ENCODE results near the gene SQOR. TPM values are rescaled to one million over a fixed set of nuclear protein-coding genes. Genes with fewer than 3 reads are reported as not detected.

The SQOR gene
- total and polyA plus RNA-seq, 2 donors (not counting 1 experiment from before 2014, with no cell fraction given) = 81.5 to 129 TPM

DNA sequence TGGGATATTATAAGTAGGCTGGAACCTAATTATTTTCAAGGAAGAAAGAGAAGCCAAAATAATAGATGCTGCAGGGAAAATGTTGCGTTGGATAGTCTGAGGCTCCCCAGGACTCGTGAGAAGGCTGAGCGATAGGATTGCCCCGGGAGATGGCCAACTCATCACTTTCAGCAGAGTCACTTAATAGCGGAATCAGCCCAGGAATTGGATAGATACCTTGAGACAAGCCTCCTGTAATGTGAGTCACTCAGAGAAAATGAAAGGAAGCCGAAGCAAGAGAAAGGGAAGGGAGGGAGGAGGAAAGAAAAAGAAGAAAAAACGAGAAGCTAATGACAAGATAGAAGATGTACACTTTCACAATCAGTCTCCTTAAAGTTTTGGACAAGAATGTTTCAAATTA, 94.3 kb downstream of the SQOR start:
- Histone ChIP-seq H3K27ac (ENCODE audit: insufficient read depth, low read length) (no peak overlapping the region), H3K4me2 (ENCODE audit: extremely low read depth, insufficient read depth, low read length) (no peak overlapping the region), H4K20me1 (ENCODE audit: control insufficient read depth, extremely low read depth, insufficient read depth, low read length) (no peaks in the 10 kb centered on the region), H3K27me3 (ENCODE audit: control insufficient read depth, insufficient read depth, low read length) (no peaks in the 10 kb centered on the region), H3K4me1 (ENCODE audit: control insufficient read depth, extremely low read depth, insufficient read depth, low read length) (no peaks in the 10 kb centered on the region), H3K9ac (ENCODE audit: insufficient read depth, low read length) (no peak overlapping the region), H3K36me3 (ENCODE audit: control insufficient read depth, insufficient read depth, low read length) (no peaks in the 10 kb centered on the region), H3K9me3 (ENCODE audit: control insufficient read depth, insufficient read depth, low read depth, low read length) (no peaks in the 10 kb centered on the region), H3K4me3 (replicated peaks in 1 of 4; ENCODE audit: control extremely low read depth in 1 of 4, insufficient read depth in 1 of 4, low read depth in 3 of 4, low read length in 4 of 4) (no peak overlapping the region), H2AFZ (ENCODE audit: low read length) (no peak overlapping the region), H3K79me2 (ENCODE audit: control insufficient read depth, insufficient read depth, low read length) (no peaks in the 10 kb centered on the region)
- no peak for DNase-seq (ENCODE audit: low read depth in 2 of 2)
- TF ChIP-seq, protein P1, sequence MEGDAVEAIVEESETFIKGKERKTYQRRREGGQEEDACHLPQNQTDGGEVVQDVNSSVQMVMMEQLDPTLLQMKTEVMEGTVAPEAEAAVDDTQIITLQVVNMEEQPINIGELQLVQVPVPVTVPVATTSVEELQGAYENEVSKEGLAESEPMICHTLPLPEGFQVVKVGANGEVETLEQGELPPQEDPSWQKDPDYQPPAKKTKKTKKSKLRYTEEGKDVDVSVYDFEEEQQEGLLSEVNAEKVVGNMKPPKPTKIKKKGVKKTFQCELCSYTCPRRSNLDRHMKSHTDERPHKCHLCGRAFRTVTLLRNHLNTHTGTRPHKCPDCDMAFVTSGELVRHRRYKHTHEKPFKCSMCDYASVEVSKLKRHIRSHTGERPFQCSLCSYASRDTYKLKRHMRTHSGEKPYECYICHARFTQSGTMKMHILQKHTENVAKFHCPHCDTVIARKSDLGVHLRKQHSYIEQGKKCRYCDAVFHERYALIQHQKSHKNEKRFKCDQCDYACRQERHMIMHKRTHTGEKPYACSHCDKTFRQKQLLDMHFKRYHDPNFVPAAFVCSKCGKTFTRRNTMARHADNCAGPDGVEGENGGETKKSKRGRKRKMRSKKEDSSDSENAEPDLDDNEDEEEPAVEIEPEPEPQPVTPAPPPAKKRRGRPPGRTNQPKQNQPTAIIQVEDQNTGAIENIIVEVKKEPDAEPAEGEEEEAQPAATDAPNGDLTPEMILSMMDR (conservative IDR thresholded peaks at IDR 0.05 in 1 of 2, IDR thresholded peaks at IDR 0.05 in 1 of 2; ENCODE audit: low read depth in 1 of 2, low read length in 2 of 2) = no peak
- no peak for TF ChIP-seq EZH2 (IDR thresholded peaks at IDR 0.05; ENCODE audit: low read length, missing control alignments)

DNA sequence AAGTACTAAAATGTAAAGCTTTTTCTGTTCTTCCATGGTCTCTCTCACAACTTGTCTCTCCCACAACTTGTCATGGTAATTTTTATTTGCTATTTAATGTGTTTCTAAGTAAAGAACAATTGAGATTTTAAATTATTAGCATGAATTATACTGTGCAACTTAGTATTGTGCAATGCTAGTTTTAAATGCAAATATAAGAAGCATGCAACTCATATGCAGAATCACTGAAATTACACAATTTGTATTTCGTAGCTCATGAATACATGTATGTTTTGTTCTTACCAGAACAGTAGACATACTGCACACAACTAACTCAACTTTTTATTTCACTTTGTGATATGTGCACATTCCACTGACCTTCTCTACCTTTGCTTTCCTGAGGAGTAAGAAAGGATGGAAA, 96.5 kb downstream of the SQOR start:
- Histone ChIP-seq H3K4me2 (ENCODE audit: extremely low read depth, insufficient read depth, low read length) (no peak overlapping the region), H3K4me1 (ENCODE audit: control insufficient read depth, extremely low read depth, insufficient read depth, low read length) (no peaks in the 10 kb centered on the region), H3K27me3 (ENCODE audit: control insufficient read depth, insufficient read depth, low read length) (no peaks in the 10 kb centered on the region), H4K20me1 (ENCODE audit: control insufficient read depth, extremely low read depth, insufficient read depth, low read length) (no peaks in the 10 kb centered on the region), H3K9me3 (ENCODE audit: control insufficient read depth, insufficient read depth, low read depth, low read length) (no peaks in the 10 kb centered on the region), H3K79me2 (ENCODE audit: control insufficient read depth, insufficient read depth, low read length) (no peaks in the 10 kb centered on the region), H3K27ac (ENCODE audit: insufficient read depth, low read length) (no peak overlapping the region), H3K9ac (ENCODE audit: insufficient read depth, low read length) (no peak overlapping the region), H3K4me3 (replicated peaks in 1 of 4; ENCODE audit: control extremely low read depth in 1 of 4, insufficient read depth in 1 of 4, low read depth in 3 of 4, low read length in 4 of 4) (no peak overlapping the region), H3K36me3 (ENCODE audit: control insufficient read depth, insufficient read depth, low read length) (no peaks in the 10 kb centered on the region), H2AFZ (ENCODE audit: low read length) (no peak overlapping the region)
- no peak for TF ChIP-seq EZH2 (IDR thresholded peaks at IDR 0.05; ENCODE audit: low read length, missing control alignments)
- TF ChIP-seq, protein P1 (conservative IDR thresholded peaks at IDR 0.05 in 1 of 2, IDR thresholded peaks at IDR 0.05 in 1 of 2; ENCODE audit: low read depth in 1 of 2, low read length in 2 of 2) = no peak
- no peak for DNase-seq (ENCODE audit: low read depth in 2 of 2)

DNA sequence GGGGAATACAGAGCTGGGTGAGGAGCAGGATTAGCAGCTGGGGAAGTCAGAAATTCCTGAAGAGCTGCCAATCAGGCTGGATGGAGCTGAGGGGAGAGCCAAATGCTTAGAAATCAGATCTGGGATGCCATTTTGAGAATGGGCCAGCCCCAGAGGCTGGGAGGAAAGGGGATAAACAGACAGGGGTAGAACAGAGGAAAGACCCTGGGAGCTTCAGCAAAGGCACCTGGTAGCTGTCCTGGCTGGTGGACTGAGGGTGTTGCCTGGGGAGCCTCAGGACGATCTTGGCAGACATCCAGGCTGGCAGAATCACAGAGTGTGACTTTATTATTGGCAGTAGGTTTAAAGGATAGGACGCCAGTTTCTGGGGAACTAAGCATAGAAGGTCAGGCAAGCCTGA, 97.8 kb downstream of the SQOR start:
- H4K20me1 ChIP-seq (ENCODE audit: control insufficient read depth, extremely low read depth, insufficient read depth, low read length) = no peaks in the 10 kb centered on the region
- H3K4me3 ChIP-seq (replicated peaks in 1 of 4; ENCODE audit: control extremely low read depth in 1 of 4, insufficient read depth in 1 of 4, low read depth in 3 of 4, low read length in 4 of 4) = no peak overlapping the region
- H2AFZ ChIP-seq (ENCODE audit: low read length) = no peak overlapping the region
- H3K36me3 ChIP-seq (ENCODE audit: control insufficient read depth, insufficient read depth, low read length) = no peaks in the 10 kb centered on the region
- no peak for DNase-seq (ENCODE audit: low read depth in 2 of 2)
- H3K9me3 ChIP-seq (ENCODE audit: control insufficient read depth, insufficient read depth, low read depth, low read length) = no peaks in the 10 kb centered on the region
- no peak overlapping the region for H3K9ac ChIP-seq (ENCODE audit: insufficient read depth, low read length)
- no peaks in the 10 kb centered on the region for H3K27me3 ChIP-seq (ENCODE audit: control insufficient read depth, insufficient read depth, low read length)
- H3K27ac ChIP-seq (ENCODE audit: insufficient read depth, low read length) = no peak overlapping the region
- H3K79me2 ChIP-seq (ENCODE audit: control insufficient read depth, insufficient read depth, low read length) = no peaks in the 10 kb centered on the region
- H3K4me1 ChIP-seq (ENCODE audit: control insufficient read depth, extremely low read depth, insufficient read depth, low read length) = no peaks in the 10 kb centered on the region
- no peak overlapping the region for H3K4me2 ChIP-seq (ENCODE audit: extremely low read depth, insufficient read depth, low read length)
- TF ChIP-seq, protein P1 (conservative IDR thresholded peaks at IDR 0.05 in 1 of 2, IDR thresholded peaks at IDR 0.05 in 1 of 2; ENCODE audit: low read depth in 1 of 2, low read length in 2 of 2) = no peak
